WI38 (cell line): ENCODE measurements around the gene OR6J1.
"Not testable (repeated sequence)": the region's sequence is repeated elsewhere in the genome, so short reads cannot be mapped to it uniquely, and the experiment has no call there.

Source experiments
- H3K4me3 ChIP-seq: 2 replicates; pipeline ENCODE4 v1.5.1; 2011; ENCODE audit warnings: low read depth, mild to moderate bottlenecking, control low read depth, low read length
- TF ChIP-seq, protein P1 (sequence below): IDR thresholded peaks from 2 replicates; pipeline ENCODE4 v1.5.1; 2012; ENCODE audit warnings: low read depth, mild to moderate bottlenecking, control low read depth, low read length

Gene OR6J1

DNA sequence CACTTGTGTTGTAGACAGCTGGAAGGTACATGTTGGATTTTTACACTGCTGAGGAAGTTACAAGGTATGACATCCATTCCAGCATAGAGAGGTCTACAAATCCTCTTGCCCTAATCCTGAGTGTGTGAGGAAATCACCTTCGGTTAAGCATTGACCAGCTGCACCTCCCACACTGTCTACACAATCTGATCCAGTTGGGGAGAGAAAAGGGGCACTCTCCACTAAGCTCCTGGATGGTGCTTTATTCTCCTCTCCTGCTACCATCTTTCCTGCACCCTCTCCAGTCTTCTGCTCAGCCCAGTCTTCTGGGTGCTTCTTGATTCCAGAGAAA lies at the start of gene OR6J1:
TSS of gene OR6J1 (minus strand) at position 48 of the 331 bp plus-strand sequence. CDS start 9,541 bp downstream, outside the sequence.
- TF ChIP-seq, protein P1, sequence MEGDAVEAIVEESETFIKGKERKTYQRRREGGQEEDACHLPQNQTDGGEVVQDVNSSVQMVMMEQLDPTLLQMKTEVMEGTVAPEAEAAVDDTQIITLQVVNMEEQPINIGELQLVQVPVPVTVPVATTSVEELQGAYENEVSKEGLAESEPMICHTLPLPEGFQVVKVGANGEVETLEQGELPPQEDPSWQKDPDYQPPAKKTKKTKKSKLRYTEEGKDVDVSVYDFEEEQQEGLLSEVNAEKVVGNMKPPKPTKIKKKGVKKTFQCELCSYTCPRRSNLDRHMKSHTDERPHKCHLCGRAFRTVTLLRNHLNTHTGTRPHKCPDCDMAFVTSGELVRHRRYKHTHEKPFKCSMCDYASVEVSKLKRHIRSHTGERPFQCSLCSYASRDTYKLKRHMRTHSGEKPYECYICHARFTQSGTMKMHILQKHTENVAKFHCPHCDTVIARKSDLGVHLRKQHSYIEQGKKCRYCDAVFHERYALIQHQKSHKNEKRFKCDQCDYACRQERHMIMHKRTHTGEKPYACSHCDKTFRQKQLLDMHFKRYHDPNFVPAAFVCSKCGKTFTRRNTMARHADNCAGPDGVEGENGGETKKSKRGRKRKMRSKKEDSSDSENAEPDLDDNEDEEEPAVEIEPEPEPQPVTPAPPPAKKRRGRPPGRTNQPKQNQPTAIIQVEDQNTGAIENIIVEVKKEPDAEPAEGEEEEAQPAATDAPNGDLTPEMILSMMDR: no peak
- H3K4me3 ChIP-seq: no peak within 1 kb of the TSS

DNA sequence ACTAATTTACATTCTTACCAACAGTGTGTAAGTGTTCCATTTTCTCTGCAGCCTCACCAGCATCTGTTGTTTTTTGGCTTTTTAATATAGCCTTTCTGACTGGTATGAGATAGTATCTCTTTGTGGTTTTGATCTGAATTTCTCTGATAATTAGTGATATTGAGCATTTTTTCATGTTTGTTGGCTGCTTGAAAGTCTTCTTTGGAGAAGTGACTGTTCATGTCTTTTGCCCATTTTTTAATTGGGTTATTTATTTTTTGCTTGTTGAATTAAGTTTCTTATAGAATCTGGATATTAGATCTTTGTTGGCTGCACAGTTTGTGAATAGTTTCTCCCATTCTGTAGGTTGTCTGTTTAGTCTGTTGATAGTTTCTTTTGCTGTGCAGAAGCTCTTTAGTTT lies 48.0 kb upstream of the OR6J1 start:
- no peak overlapping the region for H3K4me3 ChIP-seq
- TF ChIP-seq, protein P1: no peak

DNA sequence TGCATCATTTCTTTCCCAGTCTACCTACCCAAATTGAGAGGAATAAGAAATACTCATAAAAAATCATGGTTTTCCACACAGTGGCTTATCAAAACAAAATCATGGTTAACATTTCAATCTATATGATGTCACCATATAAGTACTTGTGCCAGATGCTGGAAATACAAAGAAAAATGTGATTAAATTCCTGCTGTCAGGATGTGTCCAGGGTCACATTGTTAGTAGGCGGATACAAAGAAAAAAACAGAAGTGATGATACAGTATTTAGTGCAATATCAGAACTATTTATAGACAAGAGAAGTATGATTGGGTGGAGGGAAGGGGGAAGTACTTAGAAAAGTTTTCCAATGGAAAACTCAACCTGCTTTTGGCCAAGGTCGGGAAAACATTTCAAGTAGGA lies 47.0 kb upstream of the OR6J1 start:
- TF ChIP-seq, protein P1: no peak
- H3K4me3 ChIP-seq: no peak overlapping the region

DNA sequence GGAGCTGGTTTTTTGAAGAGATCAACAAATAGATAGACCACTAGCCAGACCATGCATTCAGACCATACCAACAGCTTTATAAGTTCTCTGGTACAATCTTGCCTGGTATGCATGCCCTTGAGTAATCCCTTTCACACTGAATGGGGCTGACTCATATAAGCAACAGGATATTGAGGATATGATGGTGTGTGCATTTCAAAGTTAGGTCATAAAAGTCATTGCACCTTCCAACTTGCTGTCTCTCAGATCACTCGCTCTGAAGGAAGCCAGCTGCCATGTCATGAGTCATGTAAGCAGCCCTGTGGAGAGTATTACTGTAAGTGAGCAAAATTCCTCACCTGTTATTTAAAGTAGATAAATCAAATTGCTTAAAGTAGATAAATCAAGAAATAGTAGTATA lies 45.0 kb upstream of the OR6J1 start:
- TF ChIP-seq, protein P1: no peak
- no peak overlapping the region for H3K4me3 ChIP-seq

DNA sequence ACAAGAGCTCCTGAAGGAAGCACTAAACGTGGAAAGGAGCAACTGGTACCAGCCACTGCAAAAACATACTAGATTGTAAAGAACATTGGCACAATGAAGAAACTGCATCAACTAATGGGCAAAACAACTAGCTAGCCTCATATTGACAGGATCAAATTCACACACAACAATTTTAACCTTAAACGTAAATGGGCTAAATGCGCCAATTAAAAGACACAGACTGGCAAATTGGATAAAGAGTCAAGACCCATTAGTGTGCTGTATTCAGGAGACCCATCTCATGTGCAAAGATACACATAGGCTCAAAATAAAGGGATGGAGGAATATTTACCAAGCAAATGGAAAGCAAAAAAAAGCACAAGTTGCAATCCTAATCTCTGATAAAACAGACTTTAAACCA lies 43.8 kb upstream of the OR6J1 start:
- not testable (repeated sequence) for H3K4me3 ChIP-seq

DNA sequence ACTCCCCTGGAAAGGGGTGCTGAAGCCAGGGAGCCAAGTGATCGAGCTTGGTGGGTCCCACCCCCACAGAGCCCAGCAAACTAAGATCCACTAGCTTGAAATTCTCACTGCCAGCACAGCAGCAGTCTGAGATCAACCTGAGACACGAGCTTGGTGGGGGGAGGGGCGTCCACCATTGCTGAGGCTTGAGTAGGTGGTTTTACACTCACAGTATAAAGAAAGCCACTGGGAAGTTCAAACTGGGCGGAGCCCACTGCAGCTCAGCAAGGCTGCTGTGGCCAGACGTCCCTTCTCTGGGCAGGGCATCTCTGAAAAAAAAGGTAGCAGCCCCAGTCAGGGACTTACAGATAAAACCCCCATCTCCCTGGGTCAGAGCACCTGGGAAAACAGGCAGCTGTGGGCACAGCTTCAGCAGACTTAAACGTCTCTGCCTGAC lies 42.0 kb upstream of the OR6J1 start:
- H3K4me3 ChIP-seq: not testable (repeated sequence)

DNA sequence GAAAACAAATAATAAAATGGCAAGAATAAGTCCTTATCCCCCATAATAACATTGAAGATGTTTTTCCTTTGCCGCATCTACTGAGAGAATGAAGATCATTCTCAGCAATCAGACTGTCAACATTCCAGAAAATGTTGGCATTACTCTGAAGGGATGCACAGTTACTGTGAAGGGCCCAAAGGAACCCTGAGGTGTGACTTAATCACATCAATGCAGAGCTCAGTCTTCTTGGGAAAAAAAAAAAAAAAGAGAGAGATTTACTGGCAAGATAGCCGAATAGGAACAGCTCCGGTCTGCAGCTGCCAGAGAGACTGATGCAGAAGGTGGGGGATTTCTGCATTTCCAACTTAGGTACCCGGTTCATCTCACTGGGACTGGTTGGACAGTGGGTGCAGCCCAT lies 41.3 kb upstream of the OR6J1 start:
- no peak overlapping the region for H3K4me3 ChIP-seq
- TF ChIP-seq, protein P1: no peak

DNA sequence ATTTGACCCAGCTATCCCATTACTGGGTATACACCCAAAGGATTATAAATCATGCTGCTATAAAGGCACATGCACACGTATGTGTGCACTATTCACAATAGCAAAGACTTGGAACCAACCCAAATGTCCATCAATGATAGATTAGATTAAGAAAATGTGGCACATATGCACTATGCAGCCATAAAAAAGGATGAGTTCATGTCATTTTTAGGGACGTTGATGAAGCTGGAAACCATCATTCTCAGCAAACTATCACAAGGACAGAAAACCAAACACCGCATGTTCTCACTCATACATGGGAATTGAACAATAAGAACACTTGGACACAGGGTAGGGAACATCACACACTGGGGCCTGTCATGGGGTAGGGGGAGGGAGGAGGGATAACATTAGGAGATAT lies 39.3 kb upstream of the OR6J1 start:
- not testable (repeated sequence) for H3K4me3 ChIP-seq

DNA sequence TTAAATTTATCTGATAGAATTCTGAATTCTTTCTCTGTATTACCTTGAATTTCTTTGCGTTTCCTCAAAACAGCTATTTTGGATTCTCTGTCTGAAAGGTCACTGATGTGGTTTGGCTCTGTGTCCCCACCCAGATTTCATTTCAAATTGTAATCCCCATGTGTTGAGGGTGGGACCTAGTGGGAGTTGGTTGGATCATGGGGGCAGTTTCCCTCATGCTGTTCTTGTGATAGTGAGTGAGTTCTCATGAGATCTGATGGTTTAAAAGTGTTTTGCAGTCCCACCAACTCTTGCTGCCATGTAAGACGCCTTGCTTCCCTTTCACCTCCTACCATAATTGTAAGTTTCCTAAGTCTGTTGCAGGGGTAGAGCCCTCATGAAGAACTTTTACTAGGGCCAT lies 34.1 kb upstream of the OR6J1 start:
- TF ChIP-seq, protein P1: no peak
- H3K4me3 ChIP-seq: no peak overlapping the region

DNA sequence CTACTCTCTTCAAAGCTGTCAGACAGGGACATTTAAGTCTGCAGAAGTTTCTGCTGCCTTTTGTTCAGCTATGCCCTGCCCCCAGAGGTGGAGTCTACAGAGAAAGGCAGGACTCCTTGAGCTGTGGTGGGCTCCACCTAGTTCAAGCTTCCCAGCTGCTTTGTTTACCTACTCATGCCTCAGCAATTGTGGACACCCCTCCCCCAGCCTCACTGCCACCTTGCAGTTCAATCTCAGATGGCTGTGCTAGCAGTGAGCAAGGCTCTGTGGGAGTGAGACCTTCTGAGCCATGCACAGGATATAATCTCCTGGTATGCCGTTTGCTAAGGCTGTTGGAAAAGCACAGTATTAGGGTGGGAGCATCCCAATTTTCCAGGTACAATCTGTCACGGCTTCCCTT lies 33.4 kb upstream of the OR6J1 start:
- not testable (repeated sequence) for H3K4me3 ChIP-seq
